Activated CD4-positive, alpha-beta T cell treated with anti-CD3 and anti-CD28 coated beads, Interleukin-2, amount 50 U/mL, for 1 hour (primary cell): ENCODE data around the gene PGGHG.

Experiments used
- DNase-seq: peaks from one replicate; pipeline ENCODE4 v3.0.0-alpha.2; 2020

The PGGHG gene

DNA sequence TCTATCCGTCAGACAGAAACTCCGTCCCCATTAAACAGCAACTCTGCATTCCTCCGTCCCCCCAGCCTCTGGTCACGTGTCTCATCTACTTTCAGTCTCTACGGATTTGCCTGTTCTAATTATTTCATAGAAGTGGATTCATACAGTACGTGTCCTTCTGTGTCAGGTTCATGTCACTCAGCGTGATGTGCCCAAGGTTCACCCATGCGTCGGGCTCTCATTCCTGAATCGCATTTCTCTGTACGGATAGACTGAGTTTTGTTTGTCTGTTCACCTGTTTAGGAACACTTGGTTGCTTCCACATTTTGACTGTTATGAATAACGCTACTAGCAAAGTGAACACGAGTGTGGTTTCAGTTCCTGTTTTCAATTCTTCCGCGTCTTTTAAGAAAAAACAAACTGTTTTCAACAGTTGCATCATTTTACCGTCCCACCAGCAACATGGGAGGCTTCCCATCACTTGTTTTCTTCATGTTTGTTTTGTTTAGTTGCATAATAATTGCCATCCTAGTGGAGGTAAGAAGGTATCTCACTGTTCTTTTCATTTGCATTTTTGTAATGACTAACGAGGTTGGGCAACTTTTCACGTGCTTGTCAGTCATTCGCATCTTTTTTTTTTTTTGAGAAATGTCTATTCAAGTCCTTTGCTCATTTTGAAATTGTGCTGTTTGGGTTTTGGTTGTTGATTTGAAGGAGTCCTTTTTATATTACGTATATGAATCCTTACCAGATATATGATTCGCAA is 19.6 kb upstream of the PGGHG start:
- no peak for DNase-seq

DNA sequence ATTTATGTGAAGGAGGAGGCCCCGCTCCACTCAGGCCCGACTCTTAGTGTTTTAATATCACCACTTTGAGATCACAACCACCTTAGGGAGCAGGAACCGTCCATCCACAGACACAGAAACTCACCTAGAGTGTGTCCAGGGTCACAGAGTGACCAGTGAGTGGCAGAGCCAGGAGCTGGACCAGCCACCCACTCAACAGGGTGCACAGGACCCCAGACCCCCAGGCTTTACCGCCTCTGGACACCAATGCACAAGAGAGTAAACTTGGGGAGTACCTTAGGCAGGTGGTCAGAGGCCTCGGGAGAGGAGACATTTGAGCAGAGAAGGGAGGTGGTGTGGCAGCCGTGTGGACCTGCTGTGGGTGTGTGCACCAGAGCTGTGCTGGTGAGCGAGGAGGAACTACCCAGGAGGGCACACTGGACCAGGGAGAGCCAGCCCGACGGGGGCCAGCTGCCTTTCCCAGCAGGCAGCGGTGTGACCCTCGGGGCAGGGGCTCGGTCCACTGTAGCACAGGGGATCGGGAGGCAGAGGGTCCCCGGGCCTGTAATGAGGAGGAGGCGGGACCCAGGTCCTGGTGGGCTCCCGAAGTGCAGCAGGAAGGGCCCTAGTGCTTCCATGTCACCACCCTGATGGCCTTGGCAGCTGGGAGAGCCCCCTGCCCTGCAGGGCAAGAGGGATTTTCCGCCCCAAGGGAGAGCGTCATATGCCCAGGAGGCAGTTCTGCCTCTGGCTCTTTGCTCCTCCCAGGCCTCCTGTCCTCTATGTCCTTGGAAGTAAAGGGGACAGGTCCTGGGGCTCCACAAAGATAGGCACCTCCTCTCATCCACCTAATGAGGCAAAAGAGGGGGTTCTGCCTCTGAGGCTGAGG is 18.2 kb upstream of the PGGHG start:
- DNase-seq = no peak

DNA sequence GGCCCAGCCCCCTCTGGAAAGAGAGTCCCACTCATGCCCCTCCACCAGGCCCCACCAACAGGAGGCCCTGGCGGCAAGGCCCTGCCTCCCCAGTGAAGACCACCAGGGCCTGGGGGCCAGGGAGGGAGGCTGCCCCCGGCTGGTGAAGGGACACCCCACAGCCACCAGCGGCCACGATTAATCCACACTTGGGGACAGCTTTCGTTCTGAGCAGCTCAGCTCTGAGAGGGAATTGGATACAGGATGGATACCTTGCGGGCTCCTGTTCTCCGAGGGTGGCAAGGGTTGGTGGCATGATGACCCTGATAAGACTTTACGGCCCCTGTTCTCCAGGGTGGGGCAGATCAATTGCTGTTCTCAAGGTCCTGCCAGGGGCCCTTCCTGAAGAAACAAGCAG is 17.6 kb upstream of the PGGHG start:
- no peak for DNase-seq

DNA sequence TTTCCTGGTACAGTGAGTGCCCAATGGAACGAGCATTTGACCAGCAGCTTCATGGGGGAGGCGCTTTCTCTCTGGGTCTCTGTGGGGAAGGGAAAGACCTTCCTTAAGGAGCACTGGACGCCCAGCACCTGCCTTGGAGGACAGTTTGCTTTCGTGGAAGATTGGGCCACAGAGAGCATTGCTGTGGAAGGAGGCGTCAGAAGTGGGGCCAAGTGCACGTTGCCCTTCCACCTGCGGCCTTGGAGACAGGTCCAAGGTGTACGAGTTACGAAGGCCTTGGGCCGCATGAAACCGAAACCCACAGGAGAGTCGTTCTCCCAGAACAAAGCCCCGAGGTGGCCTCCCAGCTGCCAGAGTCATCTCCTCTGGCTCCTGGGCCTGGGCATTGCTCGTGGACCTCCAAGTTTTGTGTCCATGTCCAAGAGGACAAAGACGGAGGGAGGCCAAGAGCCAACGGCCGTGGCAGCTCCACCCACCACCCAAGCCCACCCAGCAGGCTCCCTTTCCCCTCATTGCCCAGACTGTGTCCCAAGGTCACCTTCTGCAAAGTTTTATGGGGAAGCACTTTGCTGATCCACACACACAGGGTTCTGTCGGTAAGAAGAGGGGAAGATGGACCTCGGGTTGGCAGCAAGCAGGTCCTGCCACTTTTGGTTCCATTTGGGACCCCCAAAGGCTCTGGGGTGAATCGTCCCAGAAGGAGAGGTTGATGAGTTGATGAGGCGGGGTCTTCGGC is 16.6 kb upstream of the PGGHG start:
- DNase-seq = no peak

DNA sequence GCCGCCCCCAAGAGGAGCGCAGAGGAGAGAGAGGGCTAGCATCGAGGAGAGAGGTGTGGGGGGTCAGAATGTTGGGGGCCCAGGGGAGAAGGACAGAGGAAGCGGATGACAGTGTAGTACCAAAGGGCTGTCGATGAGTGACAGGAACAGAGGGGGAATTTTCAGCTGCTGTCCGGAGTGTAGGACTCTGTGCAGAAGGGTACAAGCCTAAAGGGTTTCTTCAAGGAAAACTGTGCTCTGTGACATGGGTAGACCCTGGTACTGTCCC is 16.1 kb upstream of the PGGHG start:
- DNase-seq = no peak

DNA sequence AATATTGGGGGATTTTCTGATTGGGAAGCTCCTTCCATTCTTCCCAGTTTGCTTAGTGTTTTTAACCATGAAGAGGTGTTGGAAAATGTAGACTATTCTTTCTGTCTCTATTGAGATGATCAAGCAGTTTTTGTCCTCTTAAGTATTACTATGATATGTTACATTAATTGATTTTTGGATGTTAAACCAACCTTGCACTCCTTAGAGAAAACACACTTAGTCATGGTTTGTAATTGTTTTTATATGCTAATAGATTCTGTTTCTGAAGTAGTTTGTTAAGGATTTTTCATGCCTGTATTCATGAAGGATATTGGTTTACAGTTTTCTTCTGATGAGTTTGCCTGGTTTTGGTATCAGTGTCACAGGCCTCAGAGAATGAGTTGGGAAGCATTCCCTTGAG is 12.7 kb upstream of the PGGHG start:
- DNase-seq = no peak

DNA sequence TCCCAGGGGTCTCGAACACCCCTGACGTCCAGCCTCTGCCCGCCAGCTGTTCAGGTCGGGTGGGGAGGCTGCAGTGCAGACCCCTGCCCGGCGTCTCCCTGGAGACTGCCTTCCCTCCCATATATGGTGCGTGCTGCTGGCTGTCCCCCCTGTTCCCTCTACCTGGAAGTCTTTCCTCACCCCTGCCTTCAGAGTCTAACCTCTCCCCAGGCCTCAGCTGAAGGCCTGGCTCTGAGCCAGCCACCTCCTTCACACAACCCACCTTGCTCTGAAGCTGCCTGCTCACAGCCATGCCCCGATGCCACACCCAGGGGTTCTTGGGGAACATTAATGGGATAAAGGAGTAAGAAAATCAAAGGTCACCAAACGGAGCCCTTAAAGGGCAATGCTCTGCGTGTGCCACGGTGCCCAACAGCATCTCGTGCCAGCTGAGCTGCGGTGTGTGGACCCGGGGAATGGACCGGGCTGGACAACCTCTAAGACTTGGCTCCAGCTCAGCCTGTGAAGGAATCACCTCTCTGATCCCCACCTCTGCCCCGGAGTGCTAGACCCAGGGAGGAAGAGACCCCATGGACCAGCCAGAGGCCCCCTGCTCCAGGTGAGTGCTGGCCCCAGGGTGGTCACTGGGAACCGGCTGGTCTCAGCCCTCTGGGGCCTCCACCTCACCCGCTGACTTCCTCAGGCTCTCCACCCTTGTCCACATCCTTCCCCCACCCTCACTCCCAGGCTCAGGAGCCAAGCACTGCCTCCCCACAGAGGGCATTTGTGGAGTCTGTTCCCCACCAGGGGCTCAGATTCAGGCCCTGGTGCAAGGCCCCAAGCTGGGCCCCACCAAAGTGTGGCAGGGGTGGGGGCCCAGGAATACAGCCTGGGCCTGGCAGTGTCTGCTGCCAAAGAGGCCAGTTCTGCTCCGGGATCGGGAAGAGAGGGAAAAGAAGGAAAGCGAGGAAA is 10.7 kb upstream of the PGGHG start, which contains the start of gene NLRP6:
Gene NLRP6 (plus strand): TSS at position 407 of the 951 bp plus-strand sequence. CDS start 163 bp downstream, at position 570.
- no peak for DNase-seq

DNA sequence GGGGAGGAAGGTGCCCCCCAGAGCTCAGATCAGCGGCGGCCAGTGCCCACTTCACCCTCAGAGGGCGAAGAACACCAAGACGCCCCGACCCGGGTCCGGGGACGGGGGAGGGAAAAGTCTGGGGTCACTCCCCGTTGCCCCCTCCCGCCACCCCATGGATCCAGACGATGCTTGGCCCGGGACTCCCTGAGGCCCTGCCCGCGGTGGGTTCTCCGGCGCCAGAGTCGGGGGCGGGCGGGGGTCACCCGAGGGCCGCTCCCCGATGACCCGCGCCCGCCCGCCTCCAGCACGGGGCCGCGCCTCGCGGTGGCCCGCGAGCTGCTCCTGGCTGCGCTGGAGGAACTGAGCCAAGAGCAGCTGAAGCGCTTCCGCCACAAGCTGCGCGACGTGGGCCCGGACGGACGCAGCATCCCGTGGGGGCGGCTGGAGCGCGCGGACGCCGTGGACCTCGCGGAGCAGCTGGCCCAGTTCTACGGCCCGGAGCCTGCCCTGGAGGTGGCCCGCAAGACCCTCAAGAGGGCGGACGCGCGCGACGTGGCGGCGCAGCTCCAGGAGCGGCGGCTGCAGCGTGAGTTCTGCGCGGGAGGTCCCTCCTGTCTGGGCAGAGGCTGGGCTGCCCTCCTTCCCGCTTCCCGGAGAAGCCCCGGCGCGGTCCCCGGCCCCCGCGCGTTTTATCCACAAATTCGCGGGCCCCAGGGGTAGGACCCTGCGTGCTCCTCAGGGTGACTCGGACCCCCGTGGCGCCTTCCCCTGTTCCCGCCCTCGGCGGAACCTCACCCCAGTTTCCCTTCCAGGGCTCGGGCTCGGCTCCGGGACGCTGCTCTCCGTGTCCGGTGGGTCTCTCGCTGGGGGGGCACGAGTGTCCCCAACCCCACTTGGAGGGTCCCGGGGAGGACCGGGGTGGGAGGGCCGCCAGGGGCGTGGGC is 9.6 kb upstream of the PGGHG start:
- DNase-seq = no peak

DNA sequence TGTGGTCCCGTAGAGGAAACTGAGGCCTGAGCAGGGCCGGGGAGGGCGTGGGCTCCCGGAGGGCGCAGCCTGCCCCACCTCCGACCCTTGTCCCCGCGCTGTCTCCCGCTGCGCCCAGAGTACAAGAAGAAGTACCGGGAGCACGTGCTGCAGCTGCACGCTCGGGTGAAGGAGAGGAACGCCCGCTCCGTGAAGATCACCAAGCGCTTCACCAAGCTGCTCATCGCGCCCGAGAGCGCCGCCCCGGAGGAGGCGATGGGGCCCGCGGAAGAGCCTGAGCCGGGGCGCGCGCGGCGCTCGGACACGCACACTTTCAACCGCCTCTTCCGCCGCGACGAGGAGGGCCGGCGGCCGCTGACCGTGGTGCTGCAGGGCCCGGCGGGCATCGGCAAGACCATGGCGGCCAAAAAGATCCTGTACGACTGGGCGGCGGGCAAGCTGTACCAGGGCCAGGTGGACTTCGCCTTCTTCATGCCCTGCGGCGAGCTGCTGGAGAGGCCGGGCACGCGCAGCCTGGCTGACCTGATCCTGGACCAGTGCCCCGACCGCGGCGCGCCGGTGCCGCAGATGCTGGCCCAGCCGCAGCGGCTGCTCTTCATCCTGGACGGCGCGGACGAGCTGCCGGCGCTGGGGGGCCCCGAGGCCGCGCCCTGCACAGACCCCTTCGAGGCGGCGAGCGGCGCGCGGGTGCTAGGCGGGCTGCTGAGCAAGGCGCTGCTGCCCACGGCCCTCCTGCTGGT is 8.8 kb upstream of the PGGHG start:
- DNase-seq = no peak

DNA sequence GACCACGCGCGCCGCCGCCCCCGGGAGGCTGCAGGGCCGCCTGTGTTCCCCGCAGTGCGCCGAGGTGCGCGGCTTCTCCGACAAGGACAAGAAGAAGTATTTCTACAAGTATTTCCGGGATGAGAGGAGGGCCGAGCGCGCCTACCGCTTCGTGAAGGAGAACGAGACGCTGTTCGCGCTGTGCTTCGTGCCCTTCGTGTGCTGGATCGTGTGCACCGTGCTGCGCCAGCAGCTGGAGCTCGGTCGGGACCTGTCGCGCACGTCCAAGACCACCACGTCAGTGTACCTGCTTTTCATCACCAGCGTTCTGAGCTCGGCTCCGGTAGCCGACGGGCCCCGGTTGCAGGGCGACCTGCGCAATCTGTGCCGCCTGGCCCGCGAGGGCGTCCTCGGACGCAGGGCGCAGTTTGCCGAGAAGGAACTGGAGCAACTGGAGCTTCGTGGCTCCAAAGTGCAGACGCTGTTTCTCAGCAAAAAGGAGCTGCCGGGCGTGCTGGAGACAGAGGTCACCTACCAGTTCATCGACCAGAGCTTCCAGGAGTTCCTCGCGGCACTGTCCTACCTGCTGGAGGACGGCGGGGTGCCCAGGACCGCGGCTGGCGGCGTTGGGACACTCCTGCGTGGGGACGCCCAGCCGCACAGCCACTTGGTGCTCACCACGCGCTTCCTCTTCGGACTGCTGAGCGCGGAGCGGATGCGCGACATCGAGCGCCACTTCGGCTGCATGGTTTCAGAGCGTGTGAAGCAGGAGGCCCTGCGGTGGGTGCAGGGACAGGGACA is 8.0 kb upstream of the PGGHG start:
- DNase-seq = no peak

DNA sequence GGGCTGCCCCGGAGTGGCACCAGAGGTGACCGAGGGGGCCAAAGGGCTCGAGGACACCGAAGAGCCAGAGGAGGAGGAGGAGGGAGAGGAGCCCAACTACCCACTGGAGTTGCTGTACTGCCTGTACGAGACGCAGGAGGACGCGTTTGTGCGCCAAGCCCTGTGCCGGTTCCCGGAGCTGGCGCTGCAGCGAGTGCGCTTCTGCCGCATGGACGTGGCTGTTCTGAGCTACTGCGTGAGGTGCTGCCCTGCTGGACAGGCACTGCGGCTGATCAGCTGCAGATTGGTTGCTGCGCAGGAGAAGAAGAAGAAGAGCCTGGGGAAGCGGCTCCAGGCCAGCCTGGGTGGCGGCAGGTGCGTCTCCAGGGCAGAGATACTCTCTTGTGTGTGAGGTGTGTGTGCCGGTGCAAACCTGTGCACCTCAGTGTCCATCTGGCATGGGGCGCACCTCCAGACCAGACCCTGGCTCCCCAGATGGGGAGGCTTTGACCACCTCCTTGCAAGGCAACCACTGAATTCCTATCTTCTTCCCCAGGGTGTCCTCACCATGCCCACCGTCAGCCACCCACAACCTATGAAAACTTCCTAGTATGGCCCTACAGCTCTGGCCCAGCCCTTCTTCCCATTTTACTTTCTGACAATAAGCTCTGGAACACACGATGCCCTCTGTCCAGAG is 7.3 kb upstream of the PGGHG start:
- DNase-seq = no peak

DNA sequence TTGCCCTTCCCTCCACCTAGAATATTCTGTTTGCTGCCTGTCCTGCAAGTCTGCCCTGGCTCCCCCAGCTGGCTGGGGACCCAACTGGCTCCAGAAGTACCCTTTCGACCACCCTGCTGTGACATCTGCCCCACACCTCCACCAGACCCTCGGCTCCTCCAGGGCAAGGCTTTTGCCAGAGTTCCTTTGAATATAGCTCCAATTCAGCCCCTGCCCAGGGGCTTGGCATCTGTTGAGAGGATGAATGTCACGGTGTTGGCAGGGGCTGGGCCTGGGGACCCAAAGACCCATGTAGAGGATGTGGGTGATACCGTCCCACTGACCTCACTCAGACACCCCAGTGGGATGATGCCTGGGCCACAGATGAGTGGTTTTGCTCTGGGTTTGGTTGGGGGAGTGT is 6.8 kb upstream of the PGGHG start:
- DNase-seq = no peak

DNA sequence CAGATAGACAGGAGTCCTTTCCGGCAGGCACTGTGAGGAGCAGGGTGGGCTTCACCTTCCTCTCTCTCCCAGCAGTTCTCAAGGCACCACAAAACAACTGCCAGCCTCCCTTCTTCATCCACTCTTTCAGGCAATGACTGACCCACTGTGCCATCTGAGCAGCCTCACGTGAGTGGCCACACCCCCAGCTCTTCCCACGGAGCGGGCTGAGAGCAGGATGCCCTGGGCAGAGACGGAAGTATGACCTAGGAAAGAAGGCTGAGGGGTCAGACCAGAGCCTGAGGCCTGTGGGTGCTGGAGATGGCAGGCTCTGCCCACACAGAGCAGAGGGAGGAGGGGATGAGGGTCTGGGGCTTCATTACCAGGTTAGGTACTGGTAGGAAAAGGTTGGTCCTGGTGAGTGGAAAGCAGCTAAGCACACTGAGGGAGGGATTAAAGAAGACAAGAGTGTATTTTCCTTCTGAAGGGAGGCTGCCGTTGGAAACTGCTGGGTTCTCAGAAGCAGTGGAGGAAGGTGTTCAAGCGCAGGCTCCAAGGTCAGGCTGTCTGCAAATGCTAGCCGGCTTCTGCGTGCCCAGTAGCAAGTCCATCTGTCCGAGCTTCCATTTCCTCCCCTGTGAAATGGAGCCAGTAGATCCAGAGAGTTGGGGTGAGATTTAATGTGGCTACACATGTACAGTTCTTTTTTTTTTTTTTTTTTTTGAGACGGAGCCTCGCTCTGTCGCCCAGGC is 6.1 kb upstream of the PGGHG start:
- DNase-seq = no peak

DNA sequence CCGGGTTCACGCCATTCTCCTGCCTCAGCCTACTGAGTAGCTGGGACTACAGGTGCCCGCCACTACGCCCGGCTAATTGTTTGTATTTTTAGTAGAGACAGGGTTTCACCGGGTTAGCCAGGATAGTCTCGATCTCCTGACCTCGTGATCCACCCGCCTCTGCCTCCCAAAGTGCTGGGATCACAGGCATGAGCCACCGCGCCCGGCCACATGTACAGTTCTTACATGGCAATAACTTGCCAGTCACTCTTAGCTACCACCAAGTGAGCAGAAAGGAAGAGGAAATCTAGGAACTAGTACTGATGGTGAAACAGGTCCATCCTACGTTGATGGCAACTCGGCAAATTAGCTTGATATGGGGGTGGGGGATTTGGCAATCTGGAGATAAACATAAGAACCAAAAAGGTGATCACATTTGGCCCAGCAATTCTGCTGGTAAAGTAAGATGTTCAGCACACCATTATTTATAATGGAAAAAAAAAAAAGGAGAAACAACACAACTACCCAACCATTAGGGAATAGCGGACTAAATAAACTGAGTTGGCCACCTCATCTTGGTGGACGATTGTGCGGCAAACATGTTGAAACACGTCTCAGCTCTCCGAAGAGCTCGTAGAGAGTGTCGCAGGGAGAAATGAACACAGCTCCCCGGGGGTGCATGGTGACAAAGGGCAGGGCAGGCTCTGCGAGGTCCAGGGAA is 5.4 kb upstream of the PGGHG start:
- DNase-seq = no peak

DNA sequence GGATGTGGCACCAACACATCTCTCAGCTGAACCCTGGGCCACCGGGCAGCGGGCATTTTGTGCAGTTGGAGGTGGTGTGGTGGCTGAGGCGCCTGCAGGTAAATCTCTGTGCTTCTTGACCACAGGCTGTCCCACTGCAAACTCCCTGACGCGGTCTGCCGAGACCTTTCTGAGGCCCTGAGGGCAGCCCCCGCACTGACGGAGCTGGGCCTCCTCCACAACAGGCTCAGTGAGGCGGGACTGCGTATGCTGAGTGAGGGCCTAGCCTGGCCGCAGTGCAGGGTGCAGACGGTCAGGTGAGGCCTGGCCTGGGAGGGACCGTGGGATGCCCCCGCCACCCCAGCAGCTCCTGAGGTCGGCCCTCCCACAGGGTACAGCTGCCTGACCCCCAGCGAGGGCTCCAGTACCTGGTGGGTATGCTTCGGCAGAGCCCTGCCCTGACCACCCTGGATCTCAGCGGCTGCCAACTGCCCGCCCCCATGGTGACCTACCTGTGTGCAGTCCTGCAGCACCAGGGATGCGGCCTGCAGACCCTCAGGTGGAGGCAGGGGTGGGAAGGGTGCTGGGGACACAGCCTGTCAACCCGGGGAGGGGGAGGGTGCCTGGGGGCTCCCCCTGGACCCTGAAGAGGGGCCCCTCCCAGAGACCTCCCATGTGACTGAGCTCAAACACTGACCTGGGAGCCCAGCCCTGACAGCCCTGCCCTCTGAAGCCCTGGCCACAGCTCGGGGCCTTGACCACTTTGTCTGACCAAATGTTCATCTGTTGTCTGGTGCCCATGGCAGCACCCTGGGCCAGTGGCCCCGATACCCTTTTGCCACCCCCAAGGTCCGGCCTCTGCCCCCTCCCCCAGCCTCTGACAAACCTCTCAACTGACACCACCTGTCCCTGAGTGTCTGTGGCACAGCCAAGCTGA is 4.6 kb upstream of the PGGHG start:
- no peak for DNase-seq

DNA sequence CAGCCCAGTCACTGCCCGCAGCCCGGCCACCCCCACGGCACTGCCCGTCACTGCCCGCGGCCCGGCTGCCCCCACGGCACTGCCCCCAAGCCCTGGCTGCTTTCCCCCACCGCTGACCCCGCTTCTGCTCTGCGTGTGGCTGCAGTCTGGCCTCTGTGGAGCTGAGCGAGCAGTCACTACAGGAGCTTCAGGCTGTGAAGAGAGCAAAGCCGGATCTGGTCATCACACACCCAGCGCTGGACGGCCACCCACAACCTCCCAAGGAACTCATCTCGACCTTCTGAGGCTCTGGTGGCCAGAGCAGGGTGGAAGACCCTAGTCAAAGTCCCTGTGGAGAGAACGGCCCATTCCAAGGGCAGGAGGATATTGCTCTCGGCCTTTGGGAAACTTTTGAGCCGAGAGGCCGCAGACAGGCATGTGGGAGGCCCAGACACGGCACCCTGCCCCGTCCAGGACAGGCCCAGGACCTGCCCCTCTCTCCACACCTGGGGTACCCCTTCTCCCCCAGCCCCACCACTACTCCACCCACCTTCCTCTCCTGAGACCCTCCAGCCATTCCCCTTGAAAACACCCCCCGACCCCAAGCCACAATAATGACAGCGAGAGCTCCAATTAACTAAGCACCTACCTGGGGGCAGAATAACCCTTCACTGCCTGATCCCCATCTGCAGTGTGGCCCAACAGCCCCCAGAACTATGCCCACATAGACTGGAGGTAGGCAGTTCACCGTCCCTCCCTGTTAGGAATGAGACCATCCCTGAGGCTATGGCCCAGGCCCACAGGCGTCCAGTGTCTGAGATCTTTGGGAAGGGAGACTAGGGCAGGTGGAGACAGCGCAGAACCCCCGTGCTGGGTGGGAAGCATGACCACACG is 3.7 kb upstream of the PGGHG start:
- no peak for DNase-seq
